OCI-LY3 (cell line): ENCODE results near the gene PSME4.
A peak's percentile ranks its signal among the peaks of the same experiment; 100 is the strongest.

ENCODE experiments used
- H2AFZ ChIP-seq: fragments of 200-600, 300-600 bp; shearing (Covaris generic); 2 replicates; pipeline ENCODE4 v1.6.0; 2014; ENCODE audit warnings: antibody characterized with exemption, low read depth, low read length
- H3K27ac ChIP-seq: fragments of 200-600, 300-600 bp; sonication (generic); 2 replicates; pipeline ENCODE4 v1.5.1; 2014; ENCODE audit warnings: mild to moderate bottlenecking, low read length, moderate library complexity, mixed read lengths
- H3K27me3 ChIP-seq: fragments of 200-600, 300-600 bp; sonication (generic); 2 replicates; pipeline ENCODE4 v1.6.1; 2014; ENCODE audit warnings: low read depth, low read length, mixed read lengths
- H3K36me3 ChIP-seq: fragments of 200-600, 300-600 bp; sonication (generic); replicated peaks from 2 replicates; pipeline ENCODE3; 2014; ENCODE audit warnings: low read depth, low read length, mixed read lengths
- H3K4me1 ChIP-seq: fragments of 300-600, 200-600 bp; sonication (generic); 2 replicates; pipeline ENCODE4 v1.6.1; 2014; ENCODE audit warnings: low read length, mixed read lengths
- H3K4me2 ChIP-seq: fragments of 200-600, 300-600 bp; sonication (generic); 2 replicates; pipeline ENCODE4 v1.6.1; 2014; ENCODE audit warnings: low read length, mixed read lengths
- H3K4me3 ChIP-seq: fragments of 300-600, 200-600 bp; sonication (generic); 2 replicates; pipeline ENCODE4 v1.5.1; 2014; ENCODE audit warnings: antibody characterized with exemption, mild to moderate bottlenecking, low read length, moderate library complexity
- H3K79me2 ChIP-seq: fragments of 300-600, 200-600 bp; shearing (Covaris generic); 2 replicates; pipeline ENCODE4 v1.6.1; 2014; ENCODE audit warnings: mild to moderate bottlenecking, low read length, mixed read lengths
- H3K9ac ChIP-seq: fragments of 300-600, 200-600 bp; shearing (Covaris generic); 2 replicates; pipeline ENCODE4 v1.6.0; 2014; ENCODE audit warnings: mild to moderate bottlenecking, low read length, moderate library complexity
- H3K9me3 ChIP-seq: fragments of 200-600, 300-600 bp; shearing (Covaris generic); 2 replicates; pipeline ENCODE4 v1.6.1; 2014; ENCODE audit warnings: low read length, mixed read lengths; ENCODE audit not compliant: insufficient read depth
- H4K20me1 ChIP-seq: fragments of 200-600, 300-600 bp; sonication (generic); 2 replicates; pipeline ENCODE4 v1.6.1; 2016; ENCODE audit warnings: low read length, mixed read lengths; ENCODE audit not compliant: insufficient read depth
- EZH2phosphoT487 ChIP-seq: fragments of 200-600 bp; shearing (Covaris generic); IDR thresholded peaks from 2 replicates; pipeline ENCODE4 v1.6.1; 2018; ENCODE audit warnings: antibody characterized with exemption, mixed run types, low read depth
- TF ChIP-seq, protein P1 (sequence below): fragments of 200-600, 300-600 bp; sonication (generic); IDR thresholded peaks from 2 replicates; pipeline ENCODE4 v1.5.1; 2014; ENCODE audit warnings: antibody characterized with exemption, low read length, low read depth

Gene PSME4

DNA sequence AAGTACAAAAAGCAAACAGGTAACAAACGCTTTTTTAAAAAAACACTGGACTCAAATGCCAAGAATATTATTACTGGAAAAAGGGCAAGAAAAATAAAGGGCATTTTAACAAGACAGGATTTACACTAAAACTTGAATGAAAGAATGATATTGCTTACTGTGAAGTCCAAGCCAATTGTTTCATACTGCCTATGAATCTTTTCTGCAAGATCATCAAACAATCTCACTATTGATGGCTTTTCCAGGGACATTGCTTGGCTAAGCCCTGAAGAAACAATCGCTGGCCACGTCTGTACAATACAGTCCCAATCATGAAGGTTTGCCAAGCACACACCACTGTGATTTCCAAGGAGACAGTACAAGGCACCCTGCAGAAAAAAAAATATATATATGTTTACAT is 69.6 kb downstream of the PSME4 start:
- H3K36me3 ChIP-seq, result peaks cover 27% of the 10 kb centered on the region
- no peak overlapping the region for H2AFZ ChIP-seq
- no peaks in the 10 kb centered on the region for H3K27me3 ChIP-seq
- H3K4me1 ChIP-seq, result no peaks in the 10 kb centered on the region
- no peak overlapping the region for H3K27ac ChIP-seq
- TF ChIP-seq EZH2phosphoT487, result no peak
- TF ChIP-seq, protein P1, sequence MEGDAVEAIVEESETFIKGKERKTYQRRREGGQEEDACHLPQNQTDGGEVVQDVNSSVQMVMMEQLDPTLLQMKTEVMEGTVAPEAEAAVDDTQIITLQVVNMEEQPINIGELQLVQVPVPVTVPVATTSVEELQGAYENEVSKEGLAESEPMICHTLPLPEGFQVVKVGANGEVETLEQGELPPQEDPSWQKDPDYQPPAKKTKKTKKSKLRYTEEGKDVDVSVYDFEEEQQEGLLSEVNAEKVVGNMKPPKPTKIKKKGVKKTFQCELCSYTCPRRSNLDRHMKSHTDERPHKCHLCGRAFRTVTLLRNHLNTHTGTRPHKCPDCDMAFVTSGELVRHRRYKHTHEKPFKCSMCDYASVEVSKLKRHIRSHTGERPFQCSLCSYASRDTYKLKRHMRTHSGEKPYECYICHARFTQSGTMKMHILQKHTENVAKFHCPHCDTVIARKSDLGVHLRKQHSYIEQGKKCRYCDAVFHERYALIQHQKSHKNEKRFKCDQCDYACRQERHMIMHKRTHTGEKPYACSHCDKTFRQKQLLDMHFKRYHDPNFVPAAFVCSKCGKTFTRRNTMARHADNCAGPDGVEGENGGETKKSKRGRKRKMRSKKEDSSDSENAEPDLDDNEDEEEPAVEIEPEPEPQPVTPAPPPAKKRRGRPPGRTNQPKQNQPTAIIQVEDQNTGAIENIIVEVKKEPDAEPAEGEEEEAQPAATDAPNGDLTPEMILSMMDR, result no peak
- no peak overlapping the region for H3K9ac ChIP-seq
- no peaks in the 10 kb centered on the region for H3K79me2 ChIP-seq
- no peaks in the 10 kb centered on the region for H3K9me3 ChIP-seq
- H3K4me2 ChIP-seq, result no peak overlapping the region
- H3K4me3 ChIP-seq, result no peak overlapping the region
- no peaks in the 10 kb centered on the region for H4K20me1 ChIP-seq

DNA sequence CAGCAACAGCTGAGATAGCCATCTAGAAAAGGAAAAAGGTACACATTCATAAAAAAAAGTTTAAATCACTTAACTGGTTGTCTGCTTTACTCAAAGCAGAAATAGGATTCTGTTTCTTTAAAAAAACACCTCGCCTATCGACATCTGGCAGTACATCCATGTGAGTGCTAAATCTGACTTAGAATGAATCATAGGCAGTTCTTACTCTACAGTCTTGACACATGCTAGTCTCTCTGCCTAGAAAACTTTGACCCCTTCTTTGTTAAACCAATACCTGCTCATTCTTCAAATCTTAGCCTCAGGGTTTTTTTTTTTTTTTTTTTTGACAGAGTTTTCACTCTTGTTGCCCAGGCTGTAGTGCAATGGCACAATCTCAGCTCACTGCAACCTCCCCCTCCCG is 73.9 kb downstream of the PSME4 start:
- H2AFZ ChIP-seq, result no peak overlapping the region
- H3K4me3 ChIP-seq, result no peak overlapping the region
- H3K4me1 ChIP-seq, result no peaks in the 10 kb centered on the region
- no peak for TF ChIP-seq EZH2phosphoT487
- TF ChIP-seq, protein P1, result no peak
- H3K9me3 ChIP-seq, result no peaks in the 10 kb centered on the region
- H3K36me3 ChIP-seq, result peaks cover 31% of the 10 kb centered on the region
- H3K4me2 ChIP-seq, result no peak overlapping the region
- no peaks in the 10 kb centered on the region for H4K20me1 ChIP-seq
- no peak overlapping the region for H3K9ac ChIP-seq
- H3K79me2 ChIP-seq, result no peaks in the 10 kb centered on the region
- no peaks in the 10 kb centered on the region for H3K27me3 ChIP-seq
- no peak overlapping the region for H3K27ac ChIP-seq

DNA sequence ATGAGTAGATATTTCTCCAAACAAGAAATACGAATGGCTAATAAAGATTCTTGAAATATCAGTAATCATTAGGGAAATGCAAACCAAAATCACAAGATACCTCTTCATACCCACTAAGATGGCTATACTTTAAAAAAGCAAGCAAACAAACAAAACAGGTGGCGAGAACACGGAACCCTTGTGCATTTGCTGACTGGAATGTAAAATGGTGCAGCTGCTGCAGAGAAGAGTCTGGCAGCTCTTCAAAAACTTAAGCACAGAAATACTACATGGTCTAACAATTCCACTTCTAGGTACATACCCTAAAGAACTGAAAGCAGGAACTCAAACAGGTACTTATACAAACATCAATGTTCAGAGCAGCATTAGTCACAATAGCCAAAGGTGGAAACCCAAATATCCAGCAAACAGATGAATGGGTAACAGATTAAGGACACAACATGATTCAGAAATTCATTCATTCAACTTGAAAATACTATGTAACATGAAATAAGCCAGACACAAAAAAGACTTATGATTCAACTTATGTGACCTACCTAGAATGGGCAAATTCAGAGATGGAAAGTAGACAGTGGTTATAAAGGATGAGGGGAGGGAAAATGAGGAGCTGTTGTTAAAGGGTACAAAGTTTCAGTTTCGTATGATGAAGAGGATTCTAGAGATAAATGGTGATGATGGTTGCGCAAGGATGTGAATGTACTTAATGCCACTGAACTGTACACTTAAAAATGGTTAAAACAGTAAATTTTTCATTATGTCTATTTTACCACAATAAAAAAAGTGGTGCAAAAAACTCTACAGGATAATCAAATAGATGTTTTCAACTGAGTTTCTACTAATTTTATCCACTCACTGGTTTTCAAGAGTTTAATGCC is 84.2 kb downstream of the PSME4 start:
- H3K4me1 ChIP-seq, result peaks cover 7% of the 10 kb centered on the region
- H4K20me1 ChIP-seq, result no peaks in the 10 kb centered on the region
- no peaks in the 10 kb centered on the region for H3K27me3 ChIP-seq
- no peaks in the 10 kb centered on the region for H3K9me3 ChIP-seq
- 0 out of 2 replicates have a peak overlapping the region, but pooled peaks have one; percentile 3 for H3K4me2 ChIP-seq
- H3K4me3 ChIP-seq, result no peak overlapping the region
- no peak overlapping the region for H3K9ac ChIP-seq
- no peaks in the 10 kb centered on the region for H3K79me2 ChIP-seq
- H3K27ac ChIP-seq, result no peak overlapping the region; the same call in 1 of the 2 replicates
- H3K36me3 ChIP-seq, result peaks cover 61% of the 10 kb centered on the region
- no peak overlapping the region for H2AFZ ChIP-seq
- no peak for TF ChIP-seq EZH2phosphoT487
- TF ChIP-seq, protein P1, result no peak

DNA sequence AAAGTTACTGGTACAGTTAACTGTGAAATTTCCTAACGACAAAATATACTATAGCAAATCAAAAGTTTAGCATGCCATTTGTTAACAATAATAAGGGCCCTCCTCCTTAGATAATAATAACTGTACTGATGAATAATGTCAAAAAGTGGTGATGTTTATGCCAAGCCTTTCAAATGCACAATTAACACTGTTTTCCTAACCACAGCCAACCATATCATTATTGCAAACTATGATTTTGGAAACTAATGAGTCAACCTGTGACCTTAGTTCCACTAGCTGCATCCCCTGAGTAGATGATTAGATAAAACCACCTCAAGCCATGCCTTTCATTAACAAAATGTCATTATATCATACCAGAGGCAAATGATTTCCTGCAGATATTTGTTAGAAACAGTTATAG is 85.9 kb downstream of the PSME4 start:
- Histone ChIP-seq H3K4me2 (no peak overlapping the region), H3K9ac (no peak overlapping the region), H3K4me1 (peaks cover 7% of the 10 kb centered on the region), H4K20me1 (no peaks in the 10 kb centered on the region), H3K36me3 (peaks cover 54% of the 10 kb centered on the region), H3K27ac (no peak overlapping the region), H3K79me2 (no peaks in the 10 kb centered on the region), H3K9me3 (no peaks in the 10 kb centered on the region), H3K4me3 (no peak overlapping the region), H3K27me3 (no peaks in the 10 kb centered on the region), H2AFZ (no peak overlapping the region)
- TF ChIP-seq EZH2phosphoT487, result no peak
- TF ChIP-seq, protein P1, result no peak
